SK-N-SH treated with all-trans-retinoic acid at 6 μM for 48 hours (cell line): ENCODE data around the gene DCLK2.

ENCODE experiments used
- ARNTL ChIP-seq: fragments of 450-650 bp; formaldehyde crosslinking; IDR thresholded peaks from 2 replicates; pipeline ENCODE4 v1.5.0; 2020; ENCODE audit warnings: low read depth, mild to moderate bottlenecking, moderate library complexity, borderline replicate concordance
- BACH2 ChIP-seq: fragments of 250-450 bp; sonication (Bioruptor Pico); IDR thresholded peaks from 2 replicates; pipeline ENCODE4 v1.9.0; 2021; ENCODE audit warnings: mild to moderate bottlenecking, borderline replicate concordance
- ISL1 ChIP-seq: fragments of 250-450 bp; sonication (Bioruptor Pico); IDR thresholded peaks from 2 replicates; pipeline ENCODE4 v2.1.2; 2022; ENCODE audit warnings: mild to moderate bottlenecking, moderate library complexity
- OSR1 ChIP-seq: fragments of 250-450 bp; sonication (Bioruptor Pico); IDR thresholded peaks from 2 replicates; pipeline ENCODE4 v1.8.0; 2022; ENCODE audit warnings: moderate library complexity, mild to moderate bottlenecking, inconsistent platforms
- PATZ1 ChIP-seq: fragments of 250-450 bp; sonication (Bioruptor Pico); IDR thresholded peaks from 2 replicates; pipeline ENCODE4 v1.8.0; 2020; ENCODE audit warnings: mild to moderate bottlenecking, moderate library complexity, borderline replicate concordance
- PPARA ChIP-seq: fragments of 250-450 bp; sonication (Bioruptor Pico); IDR thresholded peaks from 2 replicates; pipeline ENCODE4 v1.5.0; 2020; ENCODE audit warnings: mild to moderate bottlenecking, borderline replicate concordance
- RARB ChIP-seq: fragments of 250-450 bp; sonication (Bioruptor Pico); IDR thresholded peaks from 2 replicates; pipeline ENCODE4 v1.8.0; 2021; ENCODE audit warnings: mild to moderate bottlenecking, moderate library complexity
- SNAI2 ChIP-seq: fragments of 250-450 bp; sonication (Bioruptor Pico); IDR thresholded peaks from 2 replicates; pipeline ENCODE4 v1.5.0; 2020; ENCODE audit warnings: mild to moderate bottlenecking, moderate library complexity
- TOX ChIP-seq: fragments of 250-450 bp; sonication (Bioruptor Pico); IDR thresholded peaks from 2 replicates; pipeline ENCODE4 v1.8.0; 2021; ENCODE audit warnings: mild to moderate bottlenecking, moderate library complexity, borderline replicate concordance
- ZFP3 ChIP-seq: fragments of 250-450 bp; sonication (Bioruptor Pico); IDR thresholded peaks from 2 replicates; pipeline ENCODE4 v1.5.0; 2020; ENCODE audit warnings: mild to moderate bottlenecking, moderate library complexity
- ZFP30 ChIP-seq: fragments of 450-650 bp; formaldehyde crosslinking; IDR thresholded peaks from 2 replicates; pipeline ENCODE4 v1.5.0; 2022; ENCODE audit warnings: mild to moderate bottlenecking, moderate library complexity
- ZNF8 ChIP-seq: fragments of 450-650 bp; formaldehyde crosslinking; IDR thresholded peaks from 2 replicates; pipeline ENCODE4 v1.5.0; 2020; ENCODE audit warnings: mild to moderate bottlenecking, moderate library complexity

- TF ChIP-seq ARNTL (CRISPR knock-in tag) (no peak), PATZ1 (CRISPR knock-in tag) (no peak), ZNF8 (no peak), ZFP30 (no peak), BACH2 (CRISPR knock-in tag) (no peak), ISL1 (CRISPR knock-in tag) (no peak), SNAI2 (no peak), OSR1 (CRISPR knock-in tag) (no peak), RARB (no peak), TOX (no peak), PPARA (no peak), ZFP3 (no peak)
Measured at GRCh38 chr4:150268444-150268843, 190.2 kb downstream of the DCLK2 start.
